ENCODE measurements around the gene FBXO8.

- no peak for TF ChIP-seq POLR2A (IDR thresholded peaks at IDR 0.05)
- TF ChIP-seq, protein P1, sequence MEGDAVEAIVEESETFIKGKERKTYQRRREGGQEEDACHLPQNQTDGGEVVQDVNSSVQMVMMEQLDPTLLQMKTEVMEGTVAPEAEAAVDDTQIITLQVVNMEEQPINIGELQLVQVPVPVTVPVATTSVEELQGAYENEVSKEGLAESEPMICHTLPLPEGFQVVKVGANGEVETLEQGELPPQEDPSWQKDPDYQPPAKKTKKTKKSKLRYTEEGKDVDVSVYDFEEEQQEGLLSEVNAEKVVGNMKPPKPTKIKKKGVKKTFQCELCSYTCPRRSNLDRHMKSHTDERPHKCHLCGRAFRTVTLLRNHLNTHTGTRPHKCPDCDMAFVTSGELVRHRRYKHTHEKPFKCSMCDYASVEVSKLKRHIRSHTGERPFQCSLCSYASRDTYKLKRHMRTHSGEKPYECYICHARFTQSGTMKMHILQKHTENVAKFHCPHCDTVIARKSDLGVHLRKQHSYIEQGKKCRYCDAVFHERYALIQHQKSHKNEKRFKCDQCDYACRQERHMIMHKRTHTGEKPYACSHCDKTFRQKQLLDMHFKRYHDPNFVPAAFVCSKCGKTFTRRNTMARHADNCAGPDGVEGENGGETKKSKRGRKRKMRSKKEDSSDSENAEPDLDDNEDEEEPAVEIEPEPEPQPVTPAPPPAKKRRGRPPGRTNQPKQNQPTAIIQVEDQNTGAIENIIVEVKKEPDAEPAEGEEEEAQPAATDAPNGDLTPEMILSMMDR (IDR thresholded peaks at IDR 0.05 in 8 of 11, conservative IDR thresholded peaks at IDR 0.05 in 3 of 11): no peak
- TF ChIP-seq POLR2AphosphoS5 (IDR thresholded peaks at IDR 0.05): no peak
Measured at GRCh38 chr4:174265916-174266315, 17.6 kb downstream of the FBXO8 start.

All from spleen (tissue), 7 donors.